HG03066 (cell line): ENCODE data around the gene D2HGDH.
"Not testable (repeated sequence)": the region's sequence is repeated elsewhere in the genome, so short reads cannot be mapped to it uniquely, and the experiment has no call there.

Source experiments
- ATAC-seq: cut with Tn5 transposase; IDR thresholded peaks from one replicate; pipeline ENCODE4 v1.9.1; 2021; ENCODE audit warnings: low read depth; ENCODE audit not compliant: unreplicated experiment

Gene D2HGDH

GRCh38 chr2:241804326-241805229, 70.1 kb downstream of the D2HGDH start:
- ATAC-seq, result no peak

GRCh38 chr2:241806217-241806616, 71.8 kb downstream of the D2HGDH start:
- not testable (repeated sequence) for ATAC-seq

GRCh38 chr2:241808051-241808720, 73.8 kb downstream of the D2HGDH start:
- ATAC-seq, result no peak

GRCh38 chr2:241808721-241809382, 74.4 kb downstream of the D2HGDH start, which contains the start of gene NEU4:
TSS of gene NEU4 (plus strand) at chr2:241809193. CDS start at chr2:241814485, 5,292 bp downstream.
- ATAC-seq, result no peak

GRCh38 chr2:241809383-241810306, 75.2 kb downstream of the D2HGDH start:
- no peak for ATAC-seq

GRCh38 chr2:241810307-241811200, 76.1 kb downstream of the D2HGDH start:
- no peak for ATAC-seq

- ATAC-seq, result no peak
Measured at GRCh38 chr2:241811201-241811951, 76.9 kb downstream of the D2HGDH start.

GRCh38 chr2:241811952-241812729, 77.7 kb downstream of the D2HGDH start:
- no peak for ATAC-seq

- no peak for ATAC-seq
Measured at GRCh38 chr2:241812730-241813643, 78.6 kb downstream of the D2HGDH start.

GRCh38 chr2:241813644-241814392, 79.4 kb downstream of the D2HGDH start:
- ATAC-seq, result no peak

- no peak for ATAC-seq
Measured at GRCh38 chr2:241814393-241814642, 79.9 kb downstream of the D2HGDH start.

GRCh38 chr2:241814643-241815476, 80.4 kb downstream of the D2HGDH start:
- ATAC-seq, result no peak

GRCh38 chr2:241815477-241816430, 81.3 kb downstream of the D2HGDH start:
- no peak for ATAC-seq

GRCh38 chr2:241816431-241817121, 82.1 kb downstream of the D2HGDH start:
- ATAC-seq, result no peak
